NCI-H128 (cell line): ENCODE data around the gene RASGRP2.

Experiments
- DNase-seq: peaks from one replicate; lab custom pipeline; 2025; ENCODE audit not compliant: unreplicated experiment; lab: John Stamatoyannopoulos, UW

Gene RASGRP2

GRCh38 chr11:64743591-64744543 is at the start of gene RASGRP2:
Gene RASGRP2, minus strand, starts transcription at chr11:64744142. Its CDS starts 1,276 bp downstream, at chr11:64742866.
- no peak for DNase-seq

- no peak for DNase-seq
Observed at GRCh38 chr11:64792482-64792881, 48.5 kb upstream of the RASGRP2 start.

- no peak for DNase-seq
Observed at GRCh38 chr11:64791781-64792291, 47.9 kb upstream of the RASGRP2 start.

- DNase-seq, result no peak
Observed at GRCh38 chr11:64790205-64791095, 46.5 kb upstream of the RASGRP2 start.

GRCh38 chr11:64789331-64790204 is 45.6 kb upstream of the RASGRP2 start:
- DNase-seq, result no peak

GRCh38 chr11:64788321-64789215 is 44.6 kb upstream of the RASGRP2 start:
- DNase-seq, result no peak

- peak; percentile 10 for DNase-seq
Observed at GRCh38 chr11:64787526-64788320, 43.8 kb upstream of the RASGRP2 start.

- DNase-seq, result no peak
Observed at GRCh38 chr11:64786308-64786707, 42.4 kb upstream of the RASGRP2 start.

- DNase-seq, result no peak
Observed at GRCh38 chr11:64784813-64785581, 41.1 kb upstream of the RASGRP2 start.

GRCh38 chr11:64778473-64779298 is 34.7 kb upstream of the RASGRP2 start, which contains the start of gene SF1:
Gene SF1, minus strand, starts transcription at chr11:64778542. Its CDS starts 150 bp downstream, at chr11:64778392.
- peak; percentile 100 for DNase-seq

GRCh38 chr11:64778223-64778472 is 34.2 kb upstream of the RASGRP2 start:
- DNase-seq, result no peak

- peak; percentile 60 for DNase-seq
Observed at GRCh38 chr11:64777449-64778222, 33.7 kb upstream of the RASGRP2 start.

GRCh38 chr11:64776875-64777274 is 32.9 kb upstream of the RASGRP2 start:
- DNase-seq, result no peak

- no peak for DNase-seq
Observed at GRCh38 chr11:64776425-64776824, 32.5 kb upstream of the RASGRP2 start.

GRCh38 chr11:64774144-64774543 is 30.2 kb upstream of the RASGRP2 start:
- no peak for DNase-seq

GRCh38 chr11:64772303-64773018 is 28.5 kb upstream of the RASGRP2 start:
- no peak for DNase-seq
